Liver (tissue), 9 donors: ENCODE results near the gene FAM78A. TPM values are rescaled to one million over a fixed set of nuclear protein-coding genes. Genes with fewer than 3 reads are reported as not detected.

ENCODE experiments used
- DNase-seq: peaks from one replicate; pipeline ENCODE4 v3.0.0-alpha.2; 2017; ENCODE audit warnings: low spot score
- H3K27ac ChIP-seq, 2 donors: one replicate each; pipeline ENCODE4 v1.7.0; 2013; ENCODE audit warnings: inconsistent platforms in 2 of 2, low read length in 2 of 2, control low read depth in 1 of 2, low read depth in 1 of 2, mild to moderate bottlenecking in 1 of 2
- H3K27me3 ChIP-seq, 4 donors: one replicate each; pipeline versions ENCODE4 v1.6.1 to v1.7.0; 2013; ENCODE audit warnings: low read length in 3 of 4, inconsistent platforms in 1 of 4, mild to moderate bottlenecking in 1 of 4, moderate library complexity in 1 of 4; ENCODE audit not compliant: control insufficient read depth in 4 of 4, insufficient read depth in 4 of 4
- H3K36me3 ChIP-seq, 4 donors: one replicate each; pipeline versions ENCODE4 v1.6.1 to v1.7.0; 2013; ENCODE audit warnings: low read length in 3 of 4, mild to moderate bottlenecking in 3 of 4, low read depth in 1 of 4, moderate library complexity in 1 of 4; ENCODE audit not compliant: control insufficient read depth in 4 of 4, insufficient read depth in 3 of 4
- H3K4me1 ChIP-seq, 4 donors: one replicate each; pipeline versions ENCODE4 v1.6.1 to v1.7.0; 2013; ENCODE audit warnings: low read length in 3 of 4, mild to moderate bottlenecking in 3 of 4, moderate library complexity in 1 of 4; ENCODE audit not compliant: control insufficient read depth in 4 of 4, insufficient read depth in 4 of 4
- H3K4me3 ChIP-seq, 3 donors: one replicate each; pipeline versions ENCODE4 v1.6.1 to v1.7.0; 2013; ENCODE audit warnings: low read length in 3 of 3, control low read depth in 1 of 3, low read depth in 1 of 3, mild to moderate bottlenecking in 1 of 3
- H3K9ac ChIP-seq, 2 donors: one replicate each; pipeline ENCODE4 v1.7.0; 2013; ENCODE audit warnings: low read length in 2 of 2, mild to moderate bottlenecking in 2 of 2, moderate library complexity in 2 of 2, control low read depth in 1 of 2, low read depth in 1 of 2
- H3K9me3 ChIP-seq, 4 donors: one replicate each; pipeline versions ENCODE4 v1.6.1 to v1.7.0; 2013; ENCODE audit warnings: low read length in 3 of 4; ENCODE audit not compliant: control insufficient read depth in 4 of 4
- EGR1 ChIP-seq, 2 donors: IDR thresholded peaks; 2 replicates each; pipeline ENCODE4 v1.6.1; 2016 to 2018; ENCODE audit warnings: antibody characterized with exemption in 2 of 2, low read depth in 2 of 2
- FOXA1 ChIP-seq: IDR thresholded peaks from 2 replicates; pipeline ENCODE4 v1.6.1; 2016; ENCODE audit warnings: antibody characterized with exemption
- FOXA2 ChIP-seq: IDR thresholded peaks from 2 replicates; pipeline ENCODE4 v1.6.1; 2016; ENCODE audit warnings: antibody characterized with exemption
- GABPA ChIP-seq, 2 donors: IDR thresholded peaks in 1 of 2; conservative IDR thresholded peaks in 1 of 2; 2 replicates each; pipeline ENCODE4 v1.6.1; 2016; ENCODE audit warnings: antibody characterized with exemption in 2 of 2, mild to moderate bottlenecking in 1 of 2, moderate library complexity in 1 of 2
- HNF4A ChIP-seq, 2 donors: conservative IDR thresholded peaks; 2 replicates each; pipeline ENCODE4 v1.6.1; 2016; ENCODE audit warnings: antibody characterized with exemption in 2 of 2, mild to moderate bottlenecking in 2 of 2
- HNF4G ChIP-seq: IDR thresholded peaks from 2 replicates; pipeline ENCODE4 v1.6.1; 2016; ENCODE audit warnings: antibody characterized with exemption
- JUND ChIP-seq, 2 donors: IDR thresholded peaks; 2 replicates each; pipeline ENCODE4 v1.6.1; 2016; ENCODE audit warnings: antibody characterized with exemption in 2 of 2
- NR2F2 ChIP-seq: IDR thresholded peaks from 2 replicates; pipeline ENCODE4 v1.6.1; 2016; ENCODE audit warnings: antibody characterized with exemption
- RAD21 ChIP-seq, 2 donors: IDR thresholded peaks; 2 replicates each; pipeline ENCODE4 v1.6.1; 2016; ENCODE audit warnings: antibody characterized with exemption in 2 of 2, mild to moderate bottlenecking in 2 of 2
- RXRA ChIP-seq, 2 donors: IDR thresholded peaks; 2 replicates each; pipeline ENCODE4 v1.6.1; 2017 to 2018; ENCODE audit warnings: antibody characterized with exemption in 2 of 2, mild to moderate bottlenecking in 1 of 2
- SP1 ChIP-seq: IDR thresholded peaks from 2 replicates; pipeline ENCODE4 v1.6.1; 2018; ENCODE audit warnings: antibody characterized with exemption, mild to moderate bottlenecking
- TAF1 ChIP-seq: conservative IDR thresholded peaks from 2 replicates; pipeline ENCODE4 v1.6.1; 2016; ENCODE audit warnings: antibody characterized with exemption, mild to moderate bottlenecking
- YY1 ChIP-seq: IDR thresholded peaks from 2 replicates; pipeline ENCODE4 v1.6.1; 2016; ENCODE audit warnings: antibody characterized with exemption, mild to moderate bottlenecking
- WGBS: extraction: QIAGEN DNeasy Blood & Tissue Kit; methylation state at CpG from one replicate; pipeline ENCODE4 v1.1.7; 2013; 5-methylcytosine and 5-hydroxymethylcytosine counted together
- polyA plus RNA-seq, 2 donors: library from polyadenylated mRNA; stranded (reverse) in 1 of 2; unstranded in 1 of 2; fragments of 200-250 nt in 1 of 2; fragments of >200 nt in 1 of 2; fragmentation: Nextera tagmentation in 1 of 2; extraction: Ambion mirVana in 1 of 2; gene quantifications; one replicate each; pipeline versions ENCODE4 v1.2.1 to v1.2.3, GENCODE V29; 2013 to 2015
- total RNA-seq, 2 donors: library from RNA; depleted of rRNA; stranded (reverse); fragments of >200 nt; gene quantifications; one replicate each; pipeline ENCODE4 v1.2.3, GENCODE V29; 2014
- TF ChIP-seq, protein P1 (sequence below): IDR thresholded peaks from 2 replicates; pipeline ENCODE4 v1.6.1; 2016; ENCODE audit warnings: antibody characterized with exemption
- TF ChIP-seq, protein P2 (sequence below): fragments of 150-350 bp; IDR thresholded peaks from 2 replicates; pipeline ENCODE4 v1.5.1; 2017; ENCODE audit warnings: improper control_type of control experiment, low read depth, low read length; ENCODE audit not compliant: missing input control
- TF ChIP-seq, protein P3 (sequence below): IDR thresholded peaks from 2 replicates; pipeline ENCODE4 v1.6.1; 2016; ENCODE audit warnings: antibody characterized with exemption, mild to moderate bottlenecking
- TF ChIP-seq, protein P4 (sequence below): IDR thresholded peaks from 2 replicates; pipeline ENCODE4 v1.6.1; 2016; ENCODE audit warnings: antibody characterized with exemption
- TF ChIP-seq, protein P5 (sequence below): IDR thresholded peaks from 2 replicates; pipeline ENCODE4 v1.6.1; 2016; ENCODE audit warnings: antibody characterized with exemption
- donor health status: healthy.
- donor health status: healthy.
- donor health status: healthy.
- donor health status: healthy.
- donor health status: healthy.

The FAM78A gene
- total and polyA plus RNA-seq, 4 donors, result 0.25 to 6.6 (median 1.7) TPM

DNA sequence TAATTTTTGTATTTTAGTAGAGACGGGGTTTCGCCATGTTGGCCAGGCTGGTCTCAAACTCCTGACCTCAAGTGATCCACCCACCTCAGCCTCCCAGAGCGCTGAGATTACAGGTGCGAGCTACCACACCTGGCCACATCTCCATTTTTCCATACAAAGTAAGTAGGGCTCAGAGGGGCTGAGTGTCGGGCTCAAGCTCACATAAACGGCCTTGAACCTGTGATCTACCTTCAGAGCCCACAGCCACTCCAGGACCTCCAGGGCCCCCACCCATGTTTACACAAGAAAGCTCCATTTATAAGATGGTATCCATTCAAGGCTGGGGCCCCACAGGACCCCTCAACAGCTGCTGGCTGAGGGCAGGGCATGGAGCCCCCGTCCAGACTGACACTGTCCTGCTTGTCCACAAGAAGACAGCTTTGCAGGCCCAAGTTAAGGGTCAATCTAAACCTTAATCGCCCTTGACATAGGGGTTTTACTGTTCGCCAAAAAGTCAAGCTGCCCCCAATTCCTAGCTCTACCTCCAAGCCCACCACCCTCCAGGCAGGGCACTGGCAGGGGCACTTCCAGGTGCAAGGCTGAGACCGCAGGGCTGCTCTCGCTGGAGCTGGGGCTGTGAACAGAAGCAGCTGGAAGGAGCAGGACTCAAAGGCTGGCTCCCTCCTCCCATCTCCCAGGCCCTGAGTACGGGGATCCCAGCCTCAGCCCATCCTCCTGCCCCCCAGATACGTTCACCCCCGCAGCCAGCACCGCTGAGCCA is 18.9 kb downstream of the FAM78A start:
- H3K9me3 ChIP-seq, result no peaks in the 10 kb centered on the region
- H3K4me1 ChIP-seq, result peaks cover 0 to 7% (median 2%) of the 10 kb centered on the region in 4 donors
- H3K4me3 ChIP-seq, result no peak overlapping the region
- H3K27me3 ChIP-seq, result no peaks in the 10 kb centered on the region
- WGBS, result 95% methylated on average over 15 of the region's 15 CpGs
- H3K9ac ChIP-seq, result no peak overlapping the region
- TF ChIP-seq, protein P1, sequence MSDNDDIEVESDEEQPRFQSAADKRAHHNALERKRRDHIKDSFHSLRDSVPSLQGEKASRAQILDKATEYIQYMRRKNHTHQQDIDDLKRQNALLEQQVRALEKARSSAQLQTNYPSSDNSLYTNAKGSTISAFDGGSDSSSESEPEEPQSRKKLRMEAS, result no peak
- TF ChIP-seq TAF1, result no peak
- no peak for TF ChIP-seq HNF4G
- TF ChIP-seq FOXA1, result no peak
- no peak for TF ChIP-seq RAD21 (IDR thresholded peaks at IDR 0.05)
- peaks cover 0 to 2% (median 0%) of the 10 kb centered on the region in 4 donors for H3K36me3 ChIP-seq
- H3K27ac ChIP-seq, result no peak overlapping the region
- DNase-seq, result no peak

GRCh38 chr9:131255676-131256197 is 20.6 kb downstream of the FAM78A start:
- DNase-seq, result no peak
- TF ChIP-seq YY1 (no peak), TAF1 (no peak), SP1 (no peak), RAD21 (IDR thresholded peaks at IDR 0.05) (no peak), HNF4G (no peak), FOXA2 (no peak), JUND (IDR thresholded peaks at IDR 0.05) (no peak), EGR1 (IDR thresholded peaks at IDR 0.05; ENCODE audit: low read depth in 2 of 2) (no peak), FOXA1 (no peak), RXRA (IDR thresholded peaks at IDR 0.05) (no peak), NR2F2 (no peak), HNF4A (conservative IDR thresholded peaks at IDR 0.05) (no peak), GABPA (IDR thresholded peaks at IDR 0.05 in 1 of 2, conservative IDR thresholded peaks at IDR 0.05 in 1 of 2) (no peak)
- TF ChIP-seq, protein P2, sequence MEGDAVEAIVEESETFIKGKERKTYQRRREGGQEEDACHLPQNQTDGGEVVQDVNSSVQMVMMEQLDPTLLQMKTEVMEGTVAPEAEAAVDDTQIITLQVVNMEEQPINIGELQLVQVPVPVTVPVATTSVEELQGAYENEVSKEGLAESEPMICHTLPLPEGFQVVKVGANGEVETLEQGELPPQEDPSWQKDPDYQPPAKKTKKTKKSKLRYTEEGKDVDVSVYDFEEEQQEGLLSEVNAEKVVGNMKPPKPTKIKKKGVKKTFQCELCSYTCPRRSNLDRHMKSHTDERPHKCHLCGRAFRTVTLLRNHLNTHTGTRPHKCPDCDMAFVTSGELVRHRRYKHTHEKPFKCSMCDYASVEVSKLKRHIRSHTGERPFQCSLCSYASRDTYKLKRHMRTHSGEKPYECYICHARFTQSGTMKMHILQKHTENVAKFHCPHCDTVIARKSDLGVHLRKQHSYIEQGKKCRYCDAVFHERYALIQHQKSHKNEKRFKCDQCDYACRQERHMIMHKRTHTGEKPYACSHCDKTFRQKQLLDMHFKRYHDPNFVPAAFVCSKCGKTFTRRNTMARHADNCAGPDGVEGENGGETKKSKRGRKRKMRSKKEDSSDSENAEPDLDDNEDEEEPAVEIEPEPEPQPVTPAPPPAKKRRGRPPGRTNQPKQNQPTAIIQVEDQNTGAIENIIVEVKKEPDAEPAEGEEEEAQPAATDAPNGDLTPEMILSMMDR, result no peak
- TF ChIP-seq, protein P1, result no peak
- TF ChIP-seq, protein P3, sequence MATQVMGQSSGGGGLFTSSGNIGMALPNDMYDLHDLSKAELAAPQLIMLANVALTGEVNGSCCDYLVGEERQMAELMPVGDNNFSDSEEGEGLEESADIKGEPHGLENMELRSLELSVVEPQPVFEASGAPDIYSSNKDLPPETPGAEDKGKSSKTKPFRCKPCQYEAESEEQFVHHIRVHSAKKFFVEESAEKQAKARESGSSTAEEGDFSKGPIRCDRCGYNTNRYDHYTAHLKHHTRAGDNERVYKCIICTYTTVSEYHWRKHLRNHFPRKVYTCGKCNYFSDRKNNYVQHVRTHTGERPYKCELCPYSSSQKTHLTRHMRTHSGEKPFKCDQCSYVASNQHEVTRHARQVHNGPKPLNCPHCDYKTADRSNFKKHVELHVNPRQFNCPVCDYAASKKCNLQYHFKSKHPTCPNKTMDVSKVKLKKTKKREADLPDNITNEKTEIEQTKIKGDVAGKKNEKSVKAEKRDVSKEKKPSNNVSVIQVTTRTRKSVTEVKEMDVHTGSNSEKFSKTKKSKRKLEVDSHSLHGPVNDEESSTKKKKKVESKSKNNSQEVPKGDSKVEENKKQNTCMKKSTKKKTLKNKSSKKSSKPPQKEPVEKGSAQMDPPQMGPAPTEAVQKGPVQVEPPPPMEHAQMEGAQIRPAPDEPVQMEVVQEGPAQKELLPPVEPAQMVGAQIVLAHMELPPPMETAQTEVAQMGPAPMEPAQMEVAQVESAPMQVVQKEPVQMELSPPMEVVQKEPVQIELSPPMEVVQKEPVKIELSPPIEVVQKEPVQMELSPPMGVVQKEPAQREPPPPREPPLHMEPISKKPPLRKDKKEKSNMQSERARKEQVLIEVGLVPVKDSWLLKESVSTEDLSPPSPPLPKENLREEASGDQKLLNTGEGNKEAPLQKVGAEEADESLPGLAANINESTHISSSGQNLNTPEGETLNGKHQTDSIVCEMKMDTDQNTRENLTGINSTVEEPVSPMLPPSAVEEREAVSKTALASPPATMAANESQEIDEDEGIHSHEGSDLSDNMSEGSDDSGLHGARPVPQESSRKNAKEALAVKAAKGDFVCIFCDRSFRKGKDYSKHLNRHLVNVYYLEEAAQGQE, result no peak
- TF ChIP-seq, protein P4, sequence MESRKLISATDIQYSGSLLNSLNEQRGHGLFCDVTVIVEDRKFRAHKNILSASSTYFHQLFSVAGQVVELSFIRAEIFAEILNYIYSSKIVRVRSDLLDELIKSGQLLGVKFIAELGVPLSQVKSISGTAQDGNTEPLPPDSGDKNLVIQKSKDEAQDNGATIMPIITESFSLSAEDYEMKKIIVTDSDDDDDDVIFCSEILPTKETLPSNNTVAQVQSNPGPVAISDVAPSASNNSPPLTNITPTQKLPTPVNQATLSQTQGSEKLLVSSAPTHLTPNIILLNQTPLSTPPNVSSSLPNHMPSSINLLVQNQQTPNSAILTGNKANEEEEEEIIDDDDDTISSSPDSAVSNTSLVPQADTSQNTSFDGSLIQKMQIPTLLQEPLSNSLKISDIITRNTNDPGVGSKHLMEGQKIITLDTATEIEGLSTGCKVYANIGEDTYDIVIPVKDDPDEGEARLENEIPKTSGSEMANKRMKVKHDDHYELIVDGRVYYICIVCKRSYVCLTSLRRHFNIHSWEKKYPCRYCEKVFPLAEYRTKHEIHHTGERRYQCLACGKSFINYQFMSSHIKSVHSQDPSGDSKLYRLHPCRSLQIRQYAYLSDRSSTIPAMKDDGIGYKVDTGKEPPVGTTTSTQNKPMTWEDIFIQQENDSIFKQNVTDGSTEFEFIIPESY, result no peak
- TF ChIP-seq, protein P5, sequence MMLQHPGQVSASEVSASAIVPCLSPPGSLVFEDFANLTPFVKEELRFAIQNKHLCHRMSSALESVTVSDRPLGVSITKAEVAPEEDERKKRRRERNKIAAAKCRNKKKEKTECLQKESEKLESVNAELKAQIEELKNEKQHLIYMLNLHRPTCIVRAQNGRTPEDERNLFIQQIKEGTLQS, result no peak
- H3K27ac ChIP-seq, result peak overlapping the region; percentile 70 to 71
- 73% methylated on average over 8 of the region's 8 CpGs for WGBS
- no peaks in the 10 kb centered on the region for H3K9me3 ChIP-seq
- H3K4me3 ChIP-seq, result no peak overlapping the region
- H3K9ac ChIP-seq, result peak overlapping the region in 1 of 2 donors; percentile 42
- H3K27me3 ChIP-seq, result no peaks in the 10 kb centered on the region
- peaks cover 0 to 7% (median 2%) of the 10 kb centered on the region in 4 donors for H3K4me1 ChIP-seq
- peaks cover 0 to 2% (median 0%) of the 10 kb centered on the region in 4 donors for H3K36me3 ChIP-seq
